Mesodermal cell (in vitro differentiated cells): ENCODE results near the gene FAM114A1.
A peak's percentile ranks its signal among the peaks of the same experiment; 100 is the strongest.

Experiments
- H3K27ac ChIP-seq: 2 replicates; pipeline ENCODE4 v1.7.0; 2013; ENCODE audit warnings: mild to moderate bottlenecking, low read depth, low read length, moderate library complexity; ENCODE audit not compliant: severe bottlenecking
- H3K36me3 ChIP-seq: 2 replicates; pipeline ENCODE4 v1.7.1; 2013; ENCODE audit warnings: mild to moderate bottlenecking, low read length, moderate library complexity; ENCODE audit not compliant: control insufficient read depth, insufficient read depth
- H3K4me1 ChIP-seq: one replicate; pipeline ENCODE4 v1.7.1; 2013; ENCODE audit warnings: mild to moderate bottlenecking, low read length; ENCODE audit not compliant: insufficient read depth, control insufficient read depth, poor library complexity, severe bottlenecking
- H3K4me3 ChIP-seq: 2 replicates; pipeline ENCODE4 v1.7.0; 2013; ENCODE audit warnings: low read length, control low read depth, mild to moderate bottlenecking; ENCODE audit not compliant: insufficient read depth, poor library complexity, severe bottlenecking; ENCODE audit errors: extremely low read depth
- H3K9me3 ChIP-seq: 2 replicates; pipeline ENCODE4 v1.7.1; 2013; ENCODE audit warnings: mild to moderate bottlenecking, low read length, moderate library complexity; ENCODE audit not compliant: control insufficient read depth
- WGBS, 2 experiments: methylation state at CpG; one replicate each; pipeline ENCODE4 v1.1.5; 2013; ENCODE audit warnings: missing lambda C conversion rate in 2 of 2; ENCODE audit not compliant: insufficient coverage in 2 of 2; 5-methylcytosine and 5-hydroxymethylcytosine counted together

FAM114A1 gene

DNA sequence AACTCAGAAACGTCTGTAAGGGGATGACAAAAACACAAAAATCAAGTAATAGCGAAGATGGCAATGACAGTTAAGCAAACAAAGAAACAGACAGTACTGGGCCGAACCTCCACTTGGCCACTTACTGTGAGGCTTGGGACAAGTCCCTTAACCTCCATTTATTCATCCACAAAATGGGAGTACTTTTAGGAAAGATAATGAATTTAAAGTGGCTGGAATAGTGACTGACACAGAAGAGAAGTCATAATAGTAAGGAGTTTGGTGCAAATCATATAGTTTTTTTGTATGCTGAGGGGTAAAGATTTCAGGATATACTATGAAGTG is 9.5 kb upstream of the FAM114A1 start:
- Histone ChIP-seq H3K4me3 (no peak overlapping the region), H3K27ac (peak overlapping the region; percentile 92)
- WGBS, 2 experiments = 77 to 78% methylated on average over 2 of the region's 3 CpGs

GRCh38 chr4:38859501-38859900 is 8.1 kb upstream of the FAM114A1 start:
- Histone ChIP-seq H3K4me3 (no peak overlapping the region), H3K36me3 (no peaks in the 10 kb centered on the region), H3K27ac (no peak overlapping the region), H3K9me3 (no peaks in the 10 kb centered on the region), H3K4me1 (peaks cover 9% of the 10 kb centered on the region)
- WGBS, 2 experiments = 100% methylated on average over 2 to 4 of the region's 7 CpGs

More for the DNA sequence above, 9.5 kb upstream of the FAM114A1 start:
- no peaks in the 10 kb centered on the region for H3K9me3 ChIP-seq
- H3K4me1 ChIP-seq = peaks cover 9% of the 10 kb centered on the region
- H3K36me3 ChIP-seq = no peaks in the 10 kb centered on the region

DNA sequence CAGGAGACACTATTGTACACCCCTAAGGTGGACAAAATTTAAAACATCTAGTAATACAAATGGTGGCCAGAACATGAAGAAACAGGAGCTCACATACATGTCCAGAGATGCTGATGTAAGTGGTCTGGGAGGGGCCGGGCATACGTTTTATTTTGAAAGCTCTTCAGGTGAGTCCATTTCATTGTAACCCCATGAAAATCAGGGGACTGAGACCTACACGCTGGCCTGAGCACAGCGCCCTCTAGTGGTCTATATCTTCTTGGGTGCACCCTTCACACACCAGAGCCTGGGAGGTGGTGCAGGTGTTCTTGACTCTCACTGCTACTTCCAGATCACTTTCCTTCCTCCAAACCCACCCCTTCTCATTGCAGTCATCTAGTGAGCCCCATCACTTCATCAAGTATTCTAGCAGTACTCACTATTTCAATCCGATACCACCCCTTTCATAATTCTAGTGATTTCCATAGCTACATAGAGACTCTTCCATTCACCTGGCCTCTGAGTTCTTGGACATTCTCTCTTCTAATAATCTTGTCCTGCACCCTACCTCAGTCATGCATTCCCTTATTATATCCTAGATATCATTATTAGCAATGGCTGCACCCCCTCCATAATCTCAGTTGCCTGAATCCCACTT is 6.7 kb upstream of the FAM114A1 start:
- WGBS, 2 experiments = 24 to 50% methylated on average over 3 to 5 of the region's 5 CpGs
- Histone ChIP-seq H3K27ac (no peak overlapping the region), H3K36me3 (no peaks in the 10 kb centered on the region), H3K4me3 (no peak overlapping the region), H3K4me1 (peaks cover 9% of the 10 kb centered on the region), H3K9me3 (no peaks in the 10 kb centered on the region)

GRCh38 chr4:38861791-38862190 is 5.8 kb upstream of the FAM114A1 start:
- H3K36me3 ChIP-seq = no peaks in the 10 kb centered on the region
- H3K9me3 ChIP-seq = no peaks in the 10 kb centered on the region
- no peak overlapping the region for H3K27ac ChIP-seq
- no peak overlapping the region for H3K4me3 ChIP-seq
- 88 to 89% methylated on average over 4 of the region's 4 CpGs for WGBS, 2 experiments
- H3K4me1 ChIP-seq = peaks cover 9% of the 10 kb centered on the region

- H3K27ac ChIP-seq = no peak overlapping the region
- H3K9me3 ChIP-seq = no peaks in the 10 kb centered on the region
- WGBS, 2 experiments = 83% methylated on average over 1 to 4 of the region's 6 CpGs
- peaks cover 18% of the 10 kb centered on the region for H3K4me1 ChIP-seq
- H3K4me3 ChIP-seq = no peak overlapping the region
- H3K36me3 ChIP-seq = peaks cover 17% of the 10 kb centered on the region
Measured at GRCh38 chr4:38865445-38865844, 2.2 kb upstream of the FAM114A1 start.

GRCh38 chr4:38866973-38867477 is 581 bp upstream of the FAM114A1 start:
- H3K9me3 ChIP-seq = no peaks in the 10 kb centered on the region
- WGBS, 2 experiments = 71 to 91% methylated on average over 7 to 8 of the region's 11 CpGs
- peaks cover 23% of the 10 kb centered on the region for H3K4me1 ChIP-seq
- peak overlapping the region; percentile 66 for H3K4me3 ChIP-seq
- peak overlapping the region; percentile 32 for H3K27ac ChIP-seq
- H3K36me3 ChIP-seq = peaks cover 31% of the 10 kb centered on the region

- H3K4me1 ChIP-seq = peaks cover 33% of the 10 kb centered on the region
- H3K36me3 ChIP-seq = peaks cover 42% of the 10 kb centered on the region
- peak overlapping the region; percentile 66 for H3K4me3 ChIP-seq
- peak overlapping the region; percentile 93 for H3K27ac ChIP-seq
- no peaks in the 10 kb centered on the region for H3K9me3 ChIP-seq
- 14 to 18% methylated on average over 17 to 22 of the region's 30 CpGs for WGBS, 2 experiments
Measured at GRCh38 chr4:38868059-38868960, 704 bp downstream of the FAM114A1 start.

DNA sequence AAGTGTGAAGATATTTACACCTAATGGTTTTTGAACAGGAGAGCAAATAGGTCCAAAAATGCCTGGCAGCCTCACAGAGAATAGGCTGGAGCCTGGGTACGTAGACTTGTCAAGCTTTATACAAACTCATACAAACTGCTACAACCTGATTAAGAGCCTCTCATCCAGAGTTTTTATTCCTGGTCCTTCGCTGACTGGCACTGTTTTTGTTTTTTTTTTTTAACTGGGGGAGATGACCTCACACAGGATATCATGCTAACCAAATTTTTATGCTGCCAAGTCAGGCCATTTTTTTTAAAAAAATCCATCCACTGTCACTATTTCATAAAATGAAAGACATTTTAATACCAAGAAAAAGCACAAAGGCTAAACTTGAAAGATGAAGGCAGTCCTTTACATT is 1.9 kb downstream of the FAM114A1 start:
- Histone ChIP-seq H3K9me3 (no peaks in the 10 kb centered on the region), H3K4me1 (peaks cover 33% of the 10 kb centered on the region), H3K4me3 (peak overlapping the region; percentile 66), H3K36me3 (peaks cover 49% of the 10 kb centered on the region), H3K27ac (peak overlapping the region; percentile 41)
- 86 to 100% methylated on average over 1 to 2 of the region's 2 CpGs for WGBS, 2 experiments

- 93 to 98% methylated on average over 5 to 6 of the region's 7 CpGs for WGBS, 2 experiments
- Histone ChIP-seq H3K36me3 (peaks cover 51% of the 10 kb centered on the region), H3K27ac (no peak overlapping the region)
Measured at GRCh38 chr4:38870098-38870808, 2.6 kb downstream of the FAM114A1 start.

DNA sequence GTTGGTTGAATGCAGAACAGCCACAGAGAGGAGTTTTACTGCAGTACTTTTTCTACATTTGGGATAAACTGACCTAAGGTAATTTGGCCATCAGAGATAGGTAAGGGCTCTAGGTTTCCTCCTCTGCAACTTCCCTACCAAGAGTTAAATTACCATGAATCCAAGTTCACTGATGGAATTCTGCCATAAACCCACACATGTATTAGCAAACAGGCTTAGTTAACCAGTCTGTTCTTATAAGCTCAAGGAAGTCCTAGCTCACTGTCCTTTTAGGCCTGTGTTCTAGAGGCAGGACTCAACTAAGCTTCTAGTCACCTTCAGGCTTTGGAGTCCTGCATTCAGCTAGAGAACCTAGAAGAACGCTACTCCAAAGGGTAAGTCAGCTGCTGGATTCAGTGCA is 4.0 kb downstream of the FAM114A1 start:
- 92 to 100% methylated on average over 1 of the region's 1 CpG for WGBS, 2 experiments
- Histone ChIP-seq H3K36me3 (peaks cover 65% of the 10 kb centered on the region), H3K4me1 (peaks cover 33% of the 10 kb centered on the region), H3K27ac (no peak overlapping the region), H3K9me3 (no peaks in the 10 kb centered on the region), H3K4me3 (no peak overlapping the region)

More at GRCh38 chr4:38870098-38870808, 2.6 kb downstream of the FAM114A1 start:
- Histone ChIP-seq H3K4me1 (peaks cover 33% of the 10 kb centered on the region), H3K4me3 (no peak overlapping the region), H3K9me3 (no peaks in the 10 kb centered on the region)
